PFSK-1 (cell line): Measurements from ENCODE around the gene SUPT6H.

Source experiments
- FOXP2 ChIP-seq: optimal IDR thresholded peaks from 2 replicates; pipeline ENCODE3; 2011; ENCODE audit warnings: borderline replicate concordance, control low read depth, inconsistent platforms; ENCODE audit not compliant: insufficient read depth; ENCODE audit errors: extremely low read length, extremely low read depth
- POLR2AphosphoS5 ChIP-seq: IDR thresholded peaks from 2 replicates; pipeline ENCODE4 v1.6.1; 2012; ENCODE audit warnings: low read depth, mild to moderate bottlenecking, control low read depth, low read length, moderate library complexity
- SIN3A ChIP-seq: IDR thresholded peaks from 2 replicates; pipeline ENCODE4 v1.6.1; 2012; ENCODE audit warnings: mild to moderate bottlenecking, low read length, moderate library complexity, borderline replicate concordance; ENCODE audit not compliant: insufficient read depth
- TAF1 ChIP-seq: IDR thresholded peaks from 2 replicates; pipeline ENCODE4 v1.6.1; 2012; ENCODE audit warnings: low read length, control low read depth, borderline replicate concordance; ENCODE audit not compliant: insufficient read depth
- TF ChIP-seq, protein P1 (sequence below), 2 experiments: IDR thresholded peaks; 2 replicates each; pipeline versions ENCODE4 v1.6.1 to v1.8.0; 2011 to 2012; ENCODE audit warnings: low read depth in 2 of 2, low read length in 2 of 2, control low read depth in 1 of 2, inconsistent platforms in 1 of 2, mild to moderate bottlenecking in 1 of 2, moderate library complexity in 1 of 2; ENCODE audit not compliant: insufficient read depth in 1 of 2

DNA sequence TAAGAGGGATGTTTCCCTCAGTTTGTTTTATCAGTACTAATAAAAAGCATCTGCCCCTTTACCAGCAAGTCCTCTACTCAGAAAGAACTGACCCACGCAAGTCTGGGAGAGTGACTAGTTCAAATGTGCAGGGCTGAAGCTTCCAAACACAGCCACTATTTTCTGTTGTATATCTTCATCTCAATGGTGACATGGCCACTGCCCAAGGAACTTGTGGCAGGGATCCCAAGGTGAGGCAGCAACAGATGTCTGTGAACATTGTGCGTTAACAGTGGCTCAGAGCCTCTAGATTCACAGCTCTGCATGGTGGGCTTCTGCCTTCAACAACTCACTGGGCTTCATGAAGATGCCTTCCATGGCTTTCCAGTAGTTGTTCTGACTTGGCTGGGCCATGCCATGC is 13.3 kb upstream of the SUPT6H start:
- TF ChIP-seq SIN3A (no peak), TAF1 (no peak), POLR2AphosphoS5 (no peak), FOXP2 (no peak)
- TF ChIP-seq, protein P1, sequence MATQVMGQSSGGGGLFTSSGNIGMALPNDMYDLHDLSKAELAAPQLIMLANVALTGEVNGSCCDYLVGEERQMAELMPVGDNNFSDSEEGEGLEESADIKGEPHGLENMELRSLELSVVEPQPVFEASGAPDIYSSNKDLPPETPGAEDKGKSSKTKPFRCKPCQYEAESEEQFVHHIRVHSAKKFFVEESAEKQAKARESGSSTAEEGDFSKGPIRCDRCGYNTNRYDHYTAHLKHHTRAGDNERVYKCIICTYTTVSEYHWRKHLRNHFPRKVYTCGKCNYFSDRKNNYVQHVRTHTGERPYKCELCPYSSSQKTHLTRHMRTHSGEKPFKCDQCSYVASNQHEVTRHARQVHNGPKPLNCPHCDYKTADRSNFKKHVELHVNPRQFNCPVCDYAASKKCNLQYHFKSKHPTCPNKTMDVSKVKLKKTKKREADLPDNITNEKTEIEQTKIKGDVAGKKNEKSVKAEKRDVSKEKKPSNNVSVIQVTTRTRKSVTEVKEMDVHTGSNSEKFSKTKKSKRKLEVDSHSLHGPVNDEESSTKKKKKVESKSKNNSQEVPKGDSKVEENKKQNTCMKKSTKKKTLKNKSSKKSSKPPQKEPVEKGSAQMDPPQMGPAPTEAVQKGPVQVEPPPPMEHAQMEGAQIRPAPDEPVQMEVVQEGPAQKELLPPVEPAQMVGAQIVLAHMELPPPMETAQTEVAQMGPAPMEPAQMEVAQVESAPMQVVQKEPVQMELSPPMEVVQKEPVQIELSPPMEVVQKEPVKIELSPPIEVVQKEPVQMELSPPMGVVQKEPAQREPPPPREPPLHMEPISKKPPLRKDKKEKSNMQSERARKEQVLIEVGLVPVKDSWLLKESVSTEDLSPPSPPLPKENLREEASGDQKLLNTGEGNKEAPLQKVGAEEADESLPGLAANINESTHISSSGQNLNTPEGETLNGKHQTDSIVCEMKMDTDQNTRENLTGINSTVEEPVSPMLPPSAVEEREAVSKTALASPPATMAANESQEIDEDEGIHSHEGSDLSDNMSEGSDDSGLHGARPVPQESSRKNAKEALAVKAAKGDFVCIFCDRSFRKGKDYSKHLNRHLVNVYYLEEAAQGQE (IDR thresholded peaks at IDR 0.05; ENCODE audit: insufficient read depth in 1 of 2, low read depth in 2 of 2, low read length in 2 of 2) = no peak
